Left colon (tissue), 2 donors: ENCODE results near the gene SDK2. TPM values are rescaled to one million over a fixed set of nuclear protein-coding genes. Genes with fewer than 3 reads are reported as not detected.
"Not testable (repeated sequence)": the region's sequence is repeated elsewhere in the genome, so short reads cannot be mapped to it uniquely, and the experiment has no call there.

Source experiments
- ATAC-seq: fragments of 200-7000 bp; cut with Tn5 transposase; one replicate; pipeline ENCODE4 v1.9.1; 2020; ENCODE audit warnings: mild to moderate bottlenecking, moderate library complexity
- DNase-seq, 2 donors: peaks; one replicate each; pipeline ENCODE4 v3.0.0-alpha.2; 2020
- intact Hi-C, 2 donors: fragments of 100-400 bp; cut with DNase I in 1 of 2; cut with micrococcal nuclease in 1 of 2; formaldehyde crosslinking; loops; one replicate each; pipeline versions ENCODE4 v1.11.2 to v1.14.0; 2022; cut with DNase I, micrococcal nuclease
- total RNA-seq, 2 donors: library from RNA; stranded (reverse); fragmentation: NEBNext Ultra II Directional; extraction: Animal tissue kit (Norgen Biotek cat#: 25700); gene quantifications; one replicate each; pipeline ENCODE4 v1.2.1, GENCODE V29; 2021
- donor health status: DM: no; HTN: no; CAD: no.
- donor health status: DM: yes; HTN: yes; CAD: no.

Gene SDK2
- total RNA-seq, 2 donors from 2014 or later: 0.82 to 1.8 TPM

DNA sequence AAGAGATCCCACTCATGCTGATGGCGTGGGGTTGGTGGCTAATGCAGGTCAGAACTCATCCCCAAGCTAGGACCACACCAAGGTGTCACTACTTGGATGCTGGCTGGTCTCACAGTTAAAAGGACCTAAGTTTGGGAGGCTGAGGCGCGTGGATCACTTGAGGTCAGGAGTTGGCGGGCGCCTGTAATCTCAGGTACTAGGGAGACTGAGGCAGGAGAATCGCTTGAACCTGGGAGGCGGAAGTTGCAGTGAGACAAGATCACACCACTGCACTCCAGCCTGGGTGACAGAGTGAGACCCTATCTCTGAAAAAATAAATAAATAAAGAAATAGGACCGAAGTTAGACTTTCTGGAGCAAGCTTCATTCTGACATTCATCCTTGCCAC, 325.8 kb downstream of the SDK2 start:
- intact Hi-C loops: no loop called here
- no peak for ATAC-seq
- DNase-seq: no peak

- intact Hi-C loops: no loop called here
- ATAC-seq (peak; percentile 47), DNase-seq (no peak)
Observed at GRCh38 chr17:73317513-73318426, 326.5 kb downstream of the SDK2 start.

DNA sequence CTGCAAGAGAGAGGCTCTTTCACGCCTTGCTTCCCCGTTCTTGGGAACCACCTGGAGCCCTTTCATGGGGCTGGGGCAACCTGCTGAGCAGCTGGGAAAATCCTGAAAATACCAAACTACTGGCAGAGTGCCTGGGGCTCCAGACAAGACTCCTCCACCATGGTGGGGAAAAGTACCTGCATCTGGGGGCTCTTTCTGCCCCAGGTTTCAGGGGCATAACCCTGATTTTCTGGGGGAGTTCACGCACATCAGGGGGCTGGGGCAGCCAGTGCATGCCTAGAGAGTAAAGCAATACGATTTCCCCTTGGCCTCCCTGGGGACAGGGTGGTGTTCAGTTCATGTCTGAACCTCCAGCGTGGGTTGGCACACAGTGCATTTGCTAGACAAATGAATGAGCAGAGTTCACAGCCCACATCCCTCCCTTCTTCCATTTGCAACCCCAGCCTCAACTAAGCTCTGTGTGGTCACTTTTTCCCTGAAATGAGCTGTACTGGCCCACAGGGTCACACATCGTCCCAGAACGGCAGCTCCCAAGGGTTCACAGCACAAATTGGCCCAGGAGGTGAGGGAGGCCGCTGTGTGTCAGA, 327.2 kb downstream of the SDK2 start:
- ATAC-seq: no peak
- intact Hi-C loops: no loop called here
- DNase-seq: no peak

- ATAC-seq (no peak), DNase-seq (no peak)
- intact Hi-C loops: no loop called here
Observed at GRCh38 chr17:73315471-73315870, 328.8 kb downstream of the SDK2 start.

- intact Hi-C loops: no loop called here
- no peak for DNase-seq
- ATAC-seq: no peak
Observed at GRCh38 chr17:73313526-73314127, 330.6 kb downstream of the SDK2 start.

GRCh38 chr17:73312887-73313286, 331.4 kb downstream of the SDK2 start:
- DNase-seq, intact Hi-C loops, ATAC-seq: not testable (repeated sequence)

DNA sequence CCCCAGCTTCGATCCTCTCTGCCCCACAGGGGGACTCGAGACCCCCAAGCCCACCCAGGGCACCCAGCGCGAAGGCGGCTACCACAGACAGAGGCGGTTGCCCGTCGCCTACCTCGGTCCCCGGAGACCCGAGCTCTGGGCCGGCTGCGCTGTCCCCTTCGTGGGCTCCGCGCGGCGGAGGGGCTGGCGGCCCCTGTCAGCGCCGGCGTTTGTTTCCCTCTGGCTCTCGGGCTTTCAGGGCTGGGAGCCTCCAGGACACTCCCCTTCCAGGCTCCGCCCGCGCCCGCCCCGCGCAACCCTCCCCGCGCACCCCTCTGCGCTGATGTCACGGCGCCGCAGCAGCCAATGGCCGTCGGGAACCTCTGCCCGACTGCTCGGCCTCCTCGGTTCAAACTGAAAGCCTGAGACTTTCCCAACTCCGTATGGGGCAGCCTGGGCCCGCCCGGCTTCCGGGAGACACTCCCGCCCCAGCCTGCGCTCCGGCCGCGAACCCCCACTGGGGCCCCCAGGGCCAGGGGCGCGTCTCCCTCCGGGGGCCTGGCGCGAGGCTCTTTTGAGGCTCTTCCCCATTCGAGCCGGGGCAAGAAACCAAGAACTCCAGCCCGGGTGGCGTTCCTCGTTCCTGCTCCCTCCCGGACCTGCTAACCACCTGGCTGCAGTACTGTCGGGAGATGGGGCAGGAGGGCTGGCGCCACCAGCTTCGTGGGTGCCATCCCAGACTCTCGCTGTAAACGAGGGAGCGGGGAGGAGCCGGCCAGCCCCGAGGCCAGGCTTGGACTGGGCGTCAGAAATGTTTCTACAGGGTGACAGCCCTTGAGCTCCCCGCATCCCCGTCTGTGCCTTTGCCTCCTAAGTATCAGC, 332.2 kb downstream of the SDK2 start, which contains the start of gene CDC42EP4:
Gene CDC42EP4, minus strand, starts transcription at position 221 of the 861 bp plus-strand sequence. CDS start 25,501 bp downstream, outside the sequence.
- ATAC-seq: peak; percentile 70
- intact Hi-C loops: no loop called here
- DNase-seq: peak; percentile 95 to 96

GRCh38 chr17:73311428-73311780, 332.8 kb downstream of the SDK2 start:
- ATAC-seq (peak; percentile 19), DNase-seq (peak in 1 of 2 donors; percentile 64)
- intact Hi-C loops: no loop called here

GRCh38 chr17:73309727-73310596, 334.3 kb downstream of the SDK2 start:
- ATAC-seq (peak; percentile 16), DNase-seq (peak; percentile 70 to 78)
- intact Hi-C loops: no loop called here

- ATAC-seq, DNase-seq, intact Hi-C loops: not testable (repeated sequence)
Observed at GRCh38 chr17:73308959-73309358, 335.3 kb downstream of the SDK2 start.

- DNase-seq (peak; percentile 93 to 94), ATAC-seq (peak; percentile 39)
- intact Hi-C loops: no loop called here
Observed at GRCh38 chr17:73308017-73308823, 336.0 kb downstream of the SDK2 start.

GRCh38 chr17:73307130-73307529, 337.1 kb downstream of the SDK2 start:
- intact Hi-C loops: no loop called here
- ATAC-seq (no peak), DNase-seq (peak in 1 of 2 donors; percentile 50)

DNA sequence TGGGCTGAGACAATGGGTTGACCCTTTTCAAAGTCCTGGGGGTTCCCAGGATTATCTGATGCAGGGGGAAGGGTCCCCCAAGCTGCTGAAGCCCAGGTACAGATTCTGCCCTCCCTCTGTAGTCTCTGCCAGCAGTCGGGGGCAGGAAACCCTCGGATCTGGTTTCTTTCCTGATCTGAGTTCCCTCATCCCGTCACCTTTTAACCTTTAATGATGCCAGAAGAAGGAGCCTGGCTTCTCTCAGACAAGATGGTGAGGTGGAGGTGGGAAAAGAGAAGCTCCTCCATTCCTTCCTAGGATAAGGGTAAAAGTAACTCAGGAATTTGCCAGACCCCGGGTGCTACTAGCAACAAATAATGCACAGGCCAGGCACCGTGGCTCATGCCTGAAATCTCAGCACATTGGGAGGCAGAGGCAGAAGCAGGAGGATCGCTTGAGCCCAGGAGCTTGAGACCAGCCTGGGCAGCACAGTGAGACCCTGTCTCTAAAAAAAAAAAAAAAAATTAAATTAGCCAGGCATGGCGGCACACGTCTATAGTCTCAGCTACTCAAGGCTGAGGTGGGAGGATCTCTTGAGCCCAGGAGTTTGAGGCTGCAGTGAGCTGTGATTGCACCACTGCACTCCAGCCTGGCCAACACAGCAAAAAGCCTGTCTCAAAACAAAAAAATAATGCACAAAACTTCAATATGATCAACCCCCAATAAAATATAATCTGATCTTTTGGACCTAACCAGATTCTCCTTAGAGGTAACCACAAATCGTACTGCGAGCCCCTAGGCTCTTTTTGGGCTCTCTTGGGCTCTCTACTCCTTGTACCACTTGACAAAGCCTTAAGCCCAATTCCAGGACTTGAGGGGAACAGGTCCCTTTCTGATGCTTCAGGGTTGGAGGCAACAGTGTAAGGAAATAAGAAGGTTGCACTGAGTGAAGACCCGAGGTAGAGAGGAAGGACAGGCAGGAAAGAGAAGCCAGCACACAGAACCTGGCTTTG, 338.1 kb downstream of the SDK2 start:
- DNase-seq: no peak
- no peak for ATAC-seq
- intact Hi-C loops: no loop called here

- ATAC-seq (peak; percentile 42), DNase-seq (peak; percentile 66 to 70)
- intact Hi-C loops: no loop called here
Observed at GRCh38 chr17:73304971-73305812, 339.1 kb downstream of the SDK2 start.

DNA sequence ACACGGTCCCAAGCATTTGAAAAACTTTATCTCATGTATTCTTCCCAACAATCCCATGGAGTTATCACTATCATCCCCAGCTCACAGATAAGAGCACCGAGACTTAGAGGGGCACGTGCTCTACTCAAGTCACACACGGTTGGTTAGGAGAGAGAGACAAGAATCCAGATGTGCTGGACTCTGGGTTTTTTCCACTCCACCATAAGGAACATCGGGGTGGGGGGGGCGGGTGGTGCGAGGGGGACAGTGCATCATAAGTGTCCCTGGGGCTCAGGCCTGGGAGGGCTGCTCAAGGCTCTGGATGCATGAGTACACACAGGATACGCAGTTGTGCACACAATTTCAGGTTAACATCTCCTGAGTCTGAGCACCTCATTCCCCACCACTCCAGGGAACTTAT, 339.8 kb downstream of the SDK2 start:
- DNase-seq (no peak), ATAC-seq (no peak)
- intact Hi-C loops: no loop called here
